IMR-90 (cell line): ENCODE data around the gene LRRC14B. TPM values are rescaled to one million over a fixed set of nuclear protein-coding genes. Genes with fewer than 3 reads are reported as not detected.

Experiments used
- ATAC-seq: fragments of 200-7000 bp; cut with Tn5 transposase; 2 replicates; pipeline ENCODE4 v1.9.1; 2020; ENCODE audit warnings: low read depth, mild to moderate bottlenecking, moderate library complexity
- BruUV-seq: library from RNA; stranded (reverse); fragments of 400-500 nt; replicated peaks from 2 replicates; lab custom pipeline; 2021; lab: Mats Ljungman, UMichigan
- CTCF ChIA-PET: fragments of 300-600 bp; formaldehyde crosslinking; extraction: SDS; loops from one replicate; lab custom pipeline; 2021; ENCODE audit warnings: antibody characterized with exemption; lab: Yijun Ruan, JAX
- POLR2A ChIA-PET: fragments of 300-600 bp; sonication (Branson Sonifier 250); formaldehyde crosslinking; loops from one replicate; lab custom pipeline; 2022; ENCODE audit warnings: antibody characterized with exemption; ENCODE audit not compliant: unreplicated experiment; lab: Charles Lee
- DNase-seq: peaks from one replicate; pipeline ENCODE4 v3.0.0; 2013
- H2AFZ ChIP-seq: replicated peaks from 2 replicates; pipeline ENCODE3; 2013; ENCODE audit warnings: low read length, mild to moderate bottlenecking; ENCODE audit not compliant: poor library complexity
- H2AK5ac ChIP-seq: 2 replicates; pipeline ENCODE4 v1.6.1; 2013; ENCODE audit warnings: low read depth, low read length, inconsistent platforms
- H2AK9ac ChIP-seq: replicated peaks from 2 replicates; pipeline ENCODE3; 2013; ENCODE audit warnings: mild to moderate bottlenecking, low read depth, low read length, moderate library complexity; ENCODE audit not compliant: poor library complexity
- H2BK120ac ChIP-seq: 2 replicates; pipeline ENCODE4 v1.6.1; 2013; ENCODE audit warnings: low read depth, low read length, inconsistent platforms
- H2BK15ac ChIP-seq: 3 replicates; pipeline ENCODE4 v1.6.1; 2013; ENCODE audit warnings: low read depth, low read length, inconsistent platforms
- H2BK20ac ChIP-seq: 2 replicates; pipeline ENCODE4 v1.6.1; 2013; ENCODE audit warnings: low read depth, mild to moderate bottlenecking, inconsistent platforms, low read length, moderate library complexity
- H2BK5ac ChIP-seq: 2 replicates; pipeline ENCODE4 v1.6.1; 2013; ENCODE audit warnings: mild to moderate bottlenecking, low read depth, low read length, inconsistent platforms; ENCODE audit not compliant: poor library complexity, severe bottlenecking
- H3K14ac ChIP-seq: replicated peaks from 2 replicates; pipeline ENCODE4 v1.6.1; 2013; ENCODE audit warnings: low read depth, low read length, inconsistent platforms
- H3K18ac ChIP-seq: 2 replicates; pipeline ENCODE4 v1.6.1; 2013; ENCODE audit warnings: low read depth, low read length, control low read depth
- H3K23ac ChIP-seq: 2 replicates; pipeline ENCODE4 v1.6.1; 2013; ENCODE audit warnings: low read depth, low read length, inconsistent platforms
- H3K27ac ChIP-seq: 2 replicates; pipeline ENCODE4 v1.5.1; 2013; ENCODE audit warnings: mild to moderate bottlenecking, control low read depth, low read length; ENCODE audit not compliant: insufficient read depth
- H3K27me3 ChIP-seq: 2 replicates; pipeline ENCODE4 v1.6.1; 2013; ENCODE audit warnings: low read length; ENCODE audit not compliant: control insufficient read depth, insufficient read depth
- H3K36me3 ChIP-seq: 2 replicates; pipeline ENCODE4 v1.6.1; 2013; ENCODE audit warnings: low read length, mixed read lengths; ENCODE audit not compliant: control insufficient read depth, insufficient read depth
- H3K4ac ChIP-seq: 2 replicates; pipeline ENCODE4 v1.6.1; 2013; ENCODE audit warnings: low read depth, low read length, inconsistent platforms
- H3K4me1 ChIP-seq: 2 replicates; pipeline ENCODE4 v1.6.1; 2013; ENCODE audit warnings: low read length, mixed read lengths; ENCODE audit not compliant: control insufficient read depth, insufficient read depth
- H3K4me2 ChIP-seq: 2 replicates; pipeline ENCODE4 v1.6.1; 2013; ENCODE audit warnings: low read depth, mild to moderate bottlenecking, control low read depth, low read length, moderate library complexity
- H3K4me3 ChIP-seq: 2 replicates; pipeline ENCODE4 v1.5.1; 2013; ENCODE audit warnings: low read depth, mild to moderate bottlenecking, control low read depth, low read length, moderate library complexity; ENCODE audit not compliant: insufficient read depth
- H3K56ac ChIP-seq: 2 replicates; pipeline ENCODE4 v1.6.1; 2013; ENCODE audit warnings: low read length, inconsistent platforms; ENCODE audit not compliant: insufficient read depth; ENCODE audit errors: extremely low read depth
- H3K79me1 ChIP-seq, 2 experiments: 2 replicates each; pipeline ENCODE4 v1.6.1; 2013; ENCODE audit warnings: low read length in 2 of 2, inconsistent platforms in 1 of 2, low read depth in 1 of 2
- H3K9ac ChIP-seq: 2 replicates; pipeline ENCODE4 v1.6.1; 2013; ENCODE audit warnings: low read depth, low read length, control low read depth
- H3K9me1 ChIP-seq: 2 replicates; pipeline ENCODE4 v1.6.1; 2013; ENCODE audit warnings: low read length, inconsistent platforms; ENCODE audit not compliant: insufficient read depth
- H3K9me3 ChIP-seq: 2 replicates; pipeline ENCODE4 v1.6.1; 2013; ENCODE audit warnings: low read length; ENCODE audit not compliant: control insufficient read depth, insufficient read depth
- H4K20me1 ChIP-seq: 2 replicates; pipeline ENCODE4 v1.6.1; 2013; ENCODE audit warnings: low read length, inconsistent platforms; ENCODE audit not compliant: insufficient read depth
- H4K5ac ChIP-seq: 2 replicates; pipeline ENCODE4 v1.6.1; 2013; ENCODE audit warnings: mild to moderate bottlenecking, low read depth, low read length, control low read depth
- H4K8ac ChIP-seq, 2 experiments: 2 replicates each; pipeline ENCODE4 v1.6.1; 2013; ENCODE audit warnings: low read depth in 2 of 2, low read length in 2 of 2, control low read depth in 1 of 2, inconsistent platforms in 1 of 2
- H4K91ac ChIP-seq: 2 replicates; pipeline ENCODE4 v1.6.1; 2013; ENCODE audit warnings: low read depth, low read length, inconsistent platforms; ENCODE audit not compliant: insufficient read depth
- MXI1 ChIP-seq: IDR thresholded peaks from 2 replicates; pipeline ENCODE4 v1.6.1; 2012; ENCODE audit warnings: low read depth, mild to moderate bottlenecking, low read length, moderate library complexity, borderline replicate concordance
- POLR2A ChIP-seq: IDR thresholded peaks from 2 replicates; pipeline ENCODE4 v1.6.1; 2012; ENCODE audit warnings: mild to moderate bottlenecking, low read depth, low read length
- RCOR1 ChIP-seq: IDR thresholded peaks from 2 replicates; pipeline ENCODE4 v1.6.1; 2012; ENCODE audit warnings: mild to moderate bottlenecking, low read length, improper control_type of control experiment; ENCODE audit not compliant: insufficient replicate concordance
- WGBS, 2 experiments: methylation state at CpG; one replicate each; pipeline versions ENCODE4 v1.1.5 to v1.1.7; 2013; ENCODE audit warnings: missing lambda C conversion rate in 2 of 2; ENCODE audit not compliant: insufficient read length in 1 of 2; ENCODE audit errors: extremely low coverage in 2 of 2; 5-methylcytosine and 5-hydroxymethylcytosine counted together
- dilution Hi-C: fragments of 300-500 bp; cut with HindIII; formaldehyde crosslinking; loops from one replicate; pipeline ENCODE4 v1.14.3; 2018; ENCODE audit warnings: low sequenced_read_pairs; ENCODE audit not compliant: unreplicated experiment
- in situ Hi-C: fragments of 300-500 bp; cut with MboI; formaldehyde crosslinking; loops from 3 replicates; pipeline ENCODE4 v1.14.3; 2019; ENCODE audit warnings: low sequenced_read_pairs, inconsistent platforms, mixed read lengths
- intact Hi-C: fragments of 100-400 bp; cut with micrococcal nuclease; formaldehyde crosslinking; loops from 2 replicates; pipeline ENCODE4 v1.10.0; 2022
- polyA plus RNA-seq, 3 experiments: library from polyadenylated mRNA; depleted of rRNA; stranded (reverse); fragments of >200 nt; gene quantifications; 2 replicates each; pipeline ENCODE4 v1.2.3, GENCODE V29; 2012; ENCODE audit warnings: low replicate concordance in 1 of 3
- total RNA-seq: library from RNA; depleted of rRNA; stranded (reverse); fragments of >200 nt; gene quantifications from 2 replicates; pipeline ENCODE4 v1.2.3, GENCODE V29; 2012
- TF ChIP-seq, protein P1 (sequence below): conservative IDR thresholded peaks from 2 replicates; pipeline ENCODE4 v1.5.1; 2012; ENCODE audit warnings: mild to moderate bottlenecking, low read depth, low read length, improper control_type of control experiment

The LRRC14B gene
- total and polyA plus RNA-seq, 2 of the 4 experiments (the other 2 are of a cell fraction) = not detected

DNA sequence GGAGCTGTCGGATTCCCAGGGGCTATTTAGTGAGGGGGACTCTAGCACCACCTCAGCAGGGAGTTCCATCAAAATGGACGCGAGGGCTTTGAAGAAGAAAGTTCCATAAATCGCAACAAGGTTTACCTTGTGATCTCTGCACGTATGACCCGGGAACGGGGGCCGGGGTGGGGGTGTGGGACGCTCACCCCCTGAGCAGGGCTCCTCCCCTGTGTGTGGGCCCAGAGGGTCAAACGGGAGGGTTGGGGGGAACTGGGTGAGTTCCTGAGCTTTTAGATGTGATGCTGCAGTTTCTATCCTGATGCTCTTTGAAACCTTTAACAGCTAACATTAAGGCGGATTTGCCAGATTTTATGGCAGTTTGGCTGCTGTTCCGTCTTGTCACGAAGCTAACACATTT lies 18.9 kb upstream of the LRRC14B start:
- 84% methylated on average over 11 of the region's 13 CpGs; no CpG with 5 or more reads in 1 of the 2 experiments for WGBS, 2 experiments
- H2BK15ac ChIP-seq = no peak overlapping the region
- intact Hi-C loops (no loop called here), dilution Hi-C loops (no loop called here), in situ Hi-C loops (no loop called here)
- ChIA-PET POLR2A (no interaction called here), CTCF (interaction anchor here (2.2 kb wide), 1 partner anchor 16 kb away, joined by 7 read pairs; no protein-coding TSS in a partner anchor)
- no peak overlapping the region for H3K4me2 ChIP-seq
- H2BK120ac ChIP-seq = no peak overlapping the region
- peaks cover 4% of the 10 kb centered on the region for H3K27me3 ChIP-seq
- TF ChIP-seq POLR2A = no peak
- TF ChIP-seq, protein P1, sequence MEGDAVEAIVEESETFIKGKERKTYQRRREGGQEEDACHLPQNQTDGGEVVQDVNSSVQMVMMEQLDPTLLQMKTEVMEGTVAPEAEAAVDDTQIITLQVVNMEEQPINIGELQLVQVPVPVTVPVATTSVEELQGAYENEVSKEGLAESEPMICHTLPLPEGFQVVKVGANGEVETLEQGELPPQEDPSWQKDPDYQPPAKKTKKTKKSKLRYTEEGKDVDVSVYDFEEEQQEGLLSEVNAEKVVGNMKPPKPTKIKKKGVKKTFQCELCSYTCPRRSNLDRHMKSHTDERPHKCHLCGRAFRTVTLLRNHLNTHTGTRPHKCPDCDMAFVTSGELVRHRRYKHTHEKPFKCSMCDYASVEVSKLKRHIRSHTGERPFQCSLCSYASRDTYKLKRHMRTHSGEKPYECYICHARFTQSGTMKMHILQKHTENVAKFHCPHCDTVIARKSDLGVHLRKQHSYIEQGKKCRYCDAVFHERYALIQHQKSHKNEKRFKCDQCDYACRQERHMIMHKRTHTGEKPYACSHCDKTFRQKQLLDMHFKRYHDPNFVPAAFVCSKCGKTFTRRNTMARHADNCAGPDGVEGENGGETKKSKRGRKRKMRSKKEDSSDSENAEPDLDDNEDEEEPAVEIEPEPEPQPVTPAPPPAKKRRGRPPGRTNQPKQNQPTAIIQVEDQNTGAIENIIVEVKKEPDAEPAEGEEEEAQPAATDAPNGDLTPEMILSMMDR = no peak
- TF ChIP-seq RCOR1 = no peak
- TF ChIP-seq MXI1 = no peak
- DNase-seq (no peak), ATAC-seq (no peak)
- H3K36me3 ChIP-seq = no peaks in the 10 kb centered on the region
- no peak overlapping the region for H3K14ac ChIP-seq
- H3K9ac ChIP-seq = no peak overlapping the region
- no peaks in the 10 kb centered on the region for H3K9me3 ChIP-seq
- H3K4me1 ChIP-seq = peaks cover 19% of the 10 kb centered on the region
- no peak overlapping the region for H3K4me3 ChIP-seq
- no peak overlapping the region for H4K8ac ChIP-seq
- no peak overlapping the region for H4K91ac ChIP-seq
- H3K9me1 ChIP-seq = peaks cover 18% of the 10 kb centered on the region; the same call in 1 of the 2 replicates
- BruUV-seq = no TSS peak
- H3K23ac ChIP-seq = no peak overlapping the region
- H2BK5ac ChIP-seq = no peak overlapping the region
- no peak overlapping the region for H2BK20ac ChIP-seq
- H2AFZ ChIP-seq = no peak overlapping the region
- H3K4ac ChIP-seq = no peak overlapping the region
- no peak overlapping the region for H3K18ac ChIP-seq
- H2AK5ac ChIP-seq = no peak overlapping the region
- H3K27ac ChIP-seq = no peak overlapping the region
- H3K79me1 ChIP-seq = no peaks in the 10 kb centered on the region; a peak in 1 of 4 replicates
- H4K5ac ChIP-seq = no peak overlapping the region
- H3K56ac ChIP-seq = no peak overlapping the region
- no peak overlapping the region for H2AK9ac ChIP-seq
- no peaks in the 10 kb centered on the region for H4K20me1 ChIP-seq
